GM10266 (cell line): Measurements from ENCODE around the gene EML6.

ENCODE experiments used
- DNase-seq: peaks from one replicate; pipeline ENCODE4 v3.0.0; 2012; ENCODE audit errors: extremely low spot score
- TF ChIP-seq, protein P1 (sequence below): IDR thresholded peaks from 2 replicates; pipeline ENCODE4 v1.5.1; 2012; ENCODE audit warnings: mild to moderate bottlenecking, low read depth; ENCODE audit not compliant: control insufficient read depth, insufficient read depth; ENCODE audit errors: missing control alignments

The EML6 gene

DNA sequence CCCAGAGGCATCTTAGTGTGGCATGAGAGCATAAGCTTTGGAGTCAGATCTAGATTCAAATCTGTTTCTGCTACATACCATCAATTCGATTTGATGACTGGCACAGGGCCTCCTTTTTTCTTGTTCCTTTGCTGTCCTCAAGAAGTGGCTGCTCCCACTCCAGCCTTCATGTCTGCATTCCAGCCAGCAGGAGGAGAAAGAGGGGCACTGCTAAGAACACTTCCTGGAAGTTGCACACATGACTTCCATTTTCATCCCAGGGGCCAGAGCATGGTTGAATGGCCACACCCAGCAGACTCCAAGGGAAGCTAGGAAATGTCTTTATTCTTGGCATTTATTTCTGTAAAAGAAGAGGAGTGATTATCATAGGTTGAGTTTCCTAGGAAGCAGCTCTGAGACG is 50.4 kb downstream of the EML6 start:
- no peak for DNase-seq
- TF ChIP-seq, protein P1, sequence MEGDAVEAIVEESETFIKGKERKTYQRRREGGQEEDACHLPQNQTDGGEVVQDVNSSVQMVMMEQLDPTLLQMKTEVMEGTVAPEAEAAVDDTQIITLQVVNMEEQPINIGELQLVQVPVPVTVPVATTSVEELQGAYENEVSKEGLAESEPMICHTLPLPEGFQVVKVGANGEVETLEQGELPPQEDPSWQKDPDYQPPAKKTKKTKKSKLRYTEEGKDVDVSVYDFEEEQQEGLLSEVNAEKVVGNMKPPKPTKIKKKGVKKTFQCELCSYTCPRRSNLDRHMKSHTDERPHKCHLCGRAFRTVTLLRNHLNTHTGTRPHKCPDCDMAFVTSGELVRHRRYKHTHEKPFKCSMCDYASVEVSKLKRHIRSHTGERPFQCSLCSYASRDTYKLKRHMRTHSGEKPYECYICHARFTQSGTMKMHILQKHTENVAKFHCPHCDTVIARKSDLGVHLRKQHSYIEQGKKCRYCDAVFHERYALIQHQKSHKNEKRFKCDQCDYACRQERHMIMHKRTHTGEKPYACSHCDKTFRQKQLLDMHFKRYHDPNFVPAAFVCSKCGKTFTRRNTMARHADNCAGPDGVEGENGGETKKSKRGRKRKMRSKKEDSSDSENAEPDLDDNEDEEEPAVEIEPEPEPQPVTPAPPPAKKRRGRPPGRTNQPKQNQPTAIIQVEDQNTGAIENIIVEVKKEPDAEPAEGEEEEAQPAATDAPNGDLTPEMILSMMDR: no peak

DNA sequence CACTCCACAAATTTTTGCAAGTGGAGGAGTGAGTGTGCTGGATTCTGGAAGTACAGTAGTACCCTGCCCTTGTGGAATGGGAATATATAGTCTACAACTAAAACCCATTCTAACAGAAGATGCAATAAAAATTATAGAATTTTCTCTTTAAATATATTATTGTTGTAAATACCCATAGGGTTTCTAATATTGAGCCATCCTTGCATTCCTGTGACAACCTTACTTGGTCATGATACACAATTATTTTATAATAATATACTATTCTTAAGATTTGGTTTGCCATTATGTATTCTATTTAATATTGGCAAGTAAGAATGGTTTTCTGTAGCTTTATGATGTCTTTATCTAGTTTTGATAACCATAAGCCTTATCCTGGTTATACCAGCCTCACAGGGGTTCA is 52.2 kb downstream of the EML6 start:
- DNase-seq: no peak
- TF ChIP-seq, protein P1: no peak

DNA sequence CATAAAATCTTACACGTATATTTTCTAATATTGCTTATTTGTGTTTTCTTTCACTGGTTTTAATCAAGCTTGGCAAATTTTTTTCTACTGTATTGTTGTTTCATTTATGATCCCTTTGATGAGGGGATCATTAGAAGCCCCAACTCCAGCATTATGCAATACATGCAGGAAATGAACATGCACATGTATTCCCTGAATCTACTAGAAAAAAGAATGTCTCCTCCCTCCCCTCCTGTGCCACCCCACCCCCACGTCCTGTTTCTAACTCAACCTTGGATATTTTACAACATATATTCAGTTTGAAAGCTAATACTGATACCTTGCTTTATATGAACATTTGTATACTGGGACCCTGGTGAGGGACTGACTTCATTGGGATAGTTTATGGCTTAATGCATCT is 53.0 kb downstream of the EML6 start:
- no peak for DNase-seq
- TF ChIP-seq, protein P1: no peak

DNA sequence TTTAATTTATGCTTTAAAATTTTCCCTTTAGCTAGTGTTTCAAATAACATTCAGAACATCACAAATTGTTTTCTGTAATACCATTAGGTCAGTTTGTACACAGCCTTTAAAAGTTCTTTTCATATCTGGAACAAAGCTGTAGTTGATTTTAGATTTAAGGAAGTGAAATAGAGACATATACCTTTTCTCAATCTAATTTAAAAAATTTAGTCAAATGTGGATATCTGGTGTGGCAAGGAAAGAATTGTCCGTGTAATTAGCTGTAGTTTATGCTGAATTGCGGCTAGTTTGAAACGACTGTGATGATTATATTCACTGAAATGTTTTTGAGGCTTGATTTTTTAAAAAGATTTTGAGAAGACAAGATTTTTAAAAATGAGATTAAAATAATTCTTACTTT is 59.9 kb downstream of the EML6 start:
- TF ChIP-seq, protein P1: no peak

DNA sequence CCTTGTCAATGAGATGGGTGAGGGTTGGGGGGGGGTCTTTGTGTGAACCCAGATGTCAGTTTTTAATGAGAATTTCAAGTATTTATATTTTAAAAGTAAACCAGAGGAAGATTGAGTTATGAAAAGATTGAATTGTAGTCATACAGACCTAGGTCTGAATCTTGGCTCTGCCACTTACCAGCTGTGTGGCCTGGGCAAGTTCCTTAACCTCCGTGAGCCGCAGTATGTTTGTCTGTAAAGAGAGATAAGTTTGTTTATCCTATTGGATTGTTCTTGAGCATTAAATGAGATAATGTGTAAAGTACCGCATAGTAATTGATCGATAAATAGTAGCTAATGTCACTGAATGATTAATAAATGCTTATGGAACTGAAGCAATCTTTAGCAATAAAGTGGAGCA is 63.8 kb downstream of the EML6 start:
- TF ChIP-seq, protein P1: no peak
- DNase-seq: no peak

More for the DNA sequence above, 59.9 kb downstream of the EML6 start:
- no peak for DNase-seq

DNA sequence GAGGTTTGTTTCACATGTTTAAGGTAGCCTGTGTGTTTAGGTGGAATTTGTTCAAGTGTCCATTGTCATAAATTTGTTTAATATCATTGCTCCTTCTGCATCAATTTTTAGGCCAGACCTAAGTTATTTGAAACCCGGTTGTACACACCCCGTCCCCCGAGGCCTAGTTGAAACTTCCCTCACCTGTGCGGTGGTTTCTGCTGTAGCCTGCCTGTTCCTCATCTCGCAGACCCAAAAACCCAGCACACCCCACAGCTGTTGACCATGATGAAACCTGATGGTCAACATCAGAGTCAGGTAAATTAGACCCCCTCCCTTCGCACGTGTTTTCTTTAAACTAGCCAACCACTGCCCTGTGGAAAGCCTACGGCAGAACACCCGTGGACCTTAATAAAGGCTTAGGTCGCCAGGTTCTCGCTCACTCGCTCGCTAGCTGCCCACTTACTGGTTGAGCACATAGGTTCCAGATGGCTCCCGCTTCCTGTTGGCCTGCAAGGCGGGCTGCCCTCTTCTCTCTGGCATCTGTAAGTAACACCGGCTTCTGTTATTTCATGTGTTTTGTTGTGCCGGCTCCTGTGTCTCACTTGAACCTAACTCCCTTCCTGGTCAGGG is 64.4 kb downstream of the EML6 start:
- no peak for DNase-seq
- TF ChIP-seq, protein P1: no peak

DNA sequence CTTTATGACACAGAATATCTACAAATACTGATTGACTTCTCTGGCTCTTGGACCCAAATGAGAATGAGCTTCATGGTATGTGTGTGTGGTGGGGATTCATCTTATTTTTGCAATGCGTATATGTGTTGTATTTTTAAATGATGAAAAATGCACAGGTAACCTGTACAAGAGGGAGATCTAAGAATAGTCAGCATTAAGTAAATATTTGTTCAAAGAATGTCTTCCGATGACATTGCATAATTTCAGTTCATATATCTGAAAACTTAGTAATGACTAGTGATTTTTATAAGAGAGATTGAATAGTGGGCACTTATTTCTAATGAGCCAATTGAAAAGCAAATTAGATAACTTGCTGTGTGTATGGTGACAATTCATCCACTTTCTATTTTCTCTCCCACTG is 66.4 kb downstream of the EML6 start:
- TF ChIP-seq, protein P1: no peak
- no peak for DNase-seq
